Measurements from ENCODE around the gene NDC80. TPM values are rescaled to one million over a fixed set of nuclear protein-coding genes. Genes with fewer than 3 reads are reported as not detected.
"Not testable (repeated sequence)": the region's sequence is repeated elsewhere in the genome, so short reads cannot be mapped to it uniquely, and the experiment has no call there.

NDC80 gene
- total RNA-seq, result 0.55 TPM
- long read RNA-seq, partial matches to known transcripts, result 0 of 1 reads
- long read RNA-seq, other reads (novel, unspliced or antisense), result 0 of 1 reads

DNA sequence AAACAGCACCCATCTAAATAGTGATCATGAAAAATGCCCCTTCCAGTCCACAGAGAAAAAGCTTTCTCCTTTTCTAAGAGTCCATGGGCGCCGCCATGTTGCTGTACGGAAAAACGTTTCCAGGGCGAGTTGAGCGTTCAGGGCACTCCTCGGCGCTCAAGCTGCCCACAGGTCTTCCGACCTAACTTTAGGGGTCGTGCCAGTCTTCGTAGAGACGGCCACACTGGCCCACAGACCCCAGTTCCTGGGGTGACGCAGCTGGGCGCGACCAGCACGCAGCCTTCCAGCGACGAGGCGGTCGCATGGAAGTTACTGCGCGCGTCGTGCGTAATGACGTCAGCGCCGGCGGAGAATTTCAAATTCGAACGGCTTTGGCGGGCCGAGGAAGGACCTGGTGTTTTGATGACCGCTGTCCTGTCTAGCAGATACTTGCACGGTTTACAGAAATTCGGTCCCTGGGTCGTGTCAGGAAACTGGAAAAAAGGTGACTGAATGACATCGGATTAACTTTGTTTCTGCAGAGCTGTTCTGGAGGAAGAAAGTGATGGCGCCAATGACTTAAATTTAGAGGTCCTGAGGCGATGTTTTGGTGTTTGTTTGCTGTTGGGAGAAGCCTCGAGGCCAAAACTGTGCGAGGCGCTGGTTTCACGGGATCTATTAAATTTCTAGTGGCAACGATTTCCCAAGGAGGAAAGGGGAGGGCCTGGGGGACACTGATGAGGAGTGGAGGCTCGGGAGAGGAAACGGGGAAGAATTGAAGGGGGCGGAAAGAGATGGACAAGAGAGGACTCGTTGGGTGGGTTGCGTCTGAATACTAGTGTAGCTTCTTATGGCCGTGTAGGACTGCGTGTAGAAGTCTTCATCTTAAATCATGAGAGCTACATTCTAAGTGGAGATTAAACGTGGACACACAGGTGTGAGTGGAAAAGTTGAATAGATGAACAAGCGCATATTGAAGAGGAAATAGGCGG lies at the start of gene NDC80, which contains the start of gene METTL4:
NDC80 (plus strand) TSS at position 358 of the 971 bp plus-strand sequence. CDS start 1,429 bp downstream, outside the sequence.
METTL4 (minus strand) TSS at position 306 of the 971 bp plus-strand sequence. CDS start 4,289 bp downstream, outside the sequence.
- Histone ChIP-seq H3K36me3 (peaks cover 6% of the 10 kb centered on the region), H3K27me3 (ENCODE audit: low read depth) (no peaks in the 10 kb centered on the region), H3K9me3 (replicated peaks) (no peaks in the 10 kb centered on the region), H3K4me3 (peak within 1 kb of the TSS; percentile 81), H3K4me1 (peaks cover 30% of the 10 kb centered on the region), H3K27ac (replicated peaks) (peak within 1 kb of the TSS; percentile 99)
- peak; percentile 84 for DNase-seq
- intact Hi-C loops (cut with micrococcal nuclease), result no loop called here
- TF ChIP-seq, protein P1, sequence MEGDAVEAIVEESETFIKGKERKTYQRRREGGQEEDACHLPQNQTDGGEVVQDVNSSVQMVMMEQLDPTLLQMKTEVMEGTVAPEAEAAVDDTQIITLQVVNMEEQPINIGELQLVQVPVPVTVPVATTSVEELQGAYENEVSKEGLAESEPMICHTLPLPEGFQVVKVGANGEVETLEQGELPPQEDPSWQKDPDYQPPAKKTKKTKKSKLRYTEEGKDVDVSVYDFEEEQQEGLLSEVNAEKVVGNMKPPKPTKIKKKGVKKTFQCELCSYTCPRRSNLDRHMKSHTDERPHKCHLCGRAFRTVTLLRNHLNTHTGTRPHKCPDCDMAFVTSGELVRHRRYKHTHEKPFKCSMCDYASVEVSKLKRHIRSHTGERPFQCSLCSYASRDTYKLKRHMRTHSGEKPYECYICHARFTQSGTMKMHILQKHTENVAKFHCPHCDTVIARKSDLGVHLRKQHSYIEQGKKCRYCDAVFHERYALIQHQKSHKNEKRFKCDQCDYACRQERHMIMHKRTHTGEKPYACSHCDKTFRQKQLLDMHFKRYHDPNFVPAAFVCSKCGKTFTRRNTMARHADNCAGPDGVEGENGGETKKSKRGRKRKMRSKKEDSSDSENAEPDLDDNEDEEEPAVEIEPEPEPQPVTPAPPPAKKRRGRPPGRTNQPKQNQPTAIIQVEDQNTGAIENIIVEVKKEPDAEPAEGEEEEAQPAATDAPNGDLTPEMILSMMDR (IDR thresholded peaks at IDR 0.05; ENCODE audit: borderline replicate concordance), result no peak

DNA sequence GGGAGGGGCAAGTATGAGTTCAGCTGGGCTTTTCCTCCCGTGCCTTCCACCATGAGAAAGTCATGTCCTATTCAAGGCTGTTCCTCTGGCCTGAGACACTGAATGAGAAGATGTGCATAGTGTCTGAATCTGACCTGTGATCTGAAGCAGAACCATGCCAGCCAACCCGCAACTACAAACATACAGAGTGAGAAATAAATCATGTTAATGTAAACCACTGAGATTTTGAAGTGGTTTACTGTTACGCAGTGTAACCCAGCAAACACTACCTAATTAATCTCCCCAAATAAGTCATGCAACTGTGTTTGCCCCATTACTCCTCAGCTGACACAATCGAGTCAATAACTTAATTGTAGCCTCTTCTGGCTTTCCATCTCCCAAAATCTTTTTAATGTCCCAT lies 49.2 kb upstream of the NDC80 start:
- intact Hi-C loops (cut with micrococcal nuclease), result no loop called here

DNA sequence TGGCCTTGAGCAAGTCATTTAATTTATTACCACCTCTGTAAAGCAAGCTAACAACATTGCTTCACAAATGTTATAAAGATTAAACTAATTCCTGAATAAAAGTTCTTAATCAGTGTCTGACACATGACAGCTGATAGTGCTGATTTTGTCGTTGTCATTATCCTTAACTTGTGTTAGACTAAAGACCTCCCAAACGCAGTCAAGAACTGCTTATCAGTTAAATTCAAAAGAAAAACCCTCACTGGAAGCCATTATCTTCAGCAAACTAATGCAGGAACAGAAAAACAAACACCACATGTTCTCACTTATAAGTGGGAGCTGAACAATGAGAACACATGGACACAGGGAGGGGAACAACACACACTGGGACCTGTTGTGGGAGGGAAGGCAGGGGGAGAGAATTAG lies 46.6 kb upstream of the NDC80 start:
- intact Hi-C loops (cut with micrococcal nuclease), result not testable (repeated sequence)

More for the DNA sequence above, 49.2 kb upstream of the NDC80 start:
- Histone ChIP-seq H3K27me3 (ENCODE audit: low read depth) (no peaks in the 10 kb centered on the region), H3K4me1 (peaks cover 7% of the 10 kb centered on the region), H3K9me3 (replicated peaks) (no peaks in the 10 kb centered on the region), H3K27ac (replicated peaks) (no peak overlapping the region), H3K4me3 (no peak overlapping the region), H3K36me3 (no peaks in the 10 kb centered on the region)
- no peak for DNase-seq
- TF ChIP-seq, protein P1 (IDR thresholded peaks at IDR 0.05; ENCODE audit: borderline replicate concordance), result no peak

DNA sequence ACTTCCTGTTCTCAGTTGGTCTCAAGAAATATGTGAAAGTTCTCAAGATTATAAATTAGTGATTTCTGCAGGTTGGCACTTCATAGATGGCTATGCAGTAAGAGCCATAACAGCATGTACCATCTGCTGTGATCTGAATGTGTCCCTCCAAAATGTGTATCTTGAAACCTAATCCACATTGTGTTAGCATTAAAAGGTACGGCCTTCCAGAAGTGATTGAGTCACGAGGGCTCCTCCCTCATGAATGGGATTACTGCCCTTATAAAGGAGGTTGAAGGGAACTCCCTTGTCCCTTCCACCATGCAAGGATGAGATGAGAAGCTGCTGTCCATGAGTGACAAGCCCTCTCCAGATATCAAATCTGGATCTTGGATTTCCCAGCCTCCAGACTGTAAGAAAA lies 45.0 kb upstream of the NDC80 start:
- TF ChIP-seq, protein P1 (IDR thresholded peaks at IDR 0.05; ENCODE audit: borderline replicate concordance), result no peak
- Histone ChIP-seq H3K36me3 (no peaks in the 10 kb centered on the region), H3K9me3 (replicated peaks) (no peaks in the 10 kb centered on the region), H3K4me3 (no peak overlapping the region), H3K27ac (replicated peaks) (no peak overlapping the region), H3K4me1 (no peaks in the 10 kb centered on the region), H3K27me3 (ENCODE audit: low read depth) (no peaks in the 10 kb centered on the region)
- intact Hi-C loops (cut with micrococcal nuclease), result no loop called here
- no peak for DNase-seq

More for the DNA sequence above, 46.6 kb upstream of the NDC80 start:
- DNase-seq; H3K4me1 ChIP-seq; H3K36me3 ChIP-seq; H3K27ac ChIP-seq (replicated peaks); H3K4me3 ChIP-seq; H3K9me3 ChIP-seq (replicated peaks); H3K27me3 ChIP-seq (ENCODE audit: low read depth): not testable (repeated sequence)

DNA sequence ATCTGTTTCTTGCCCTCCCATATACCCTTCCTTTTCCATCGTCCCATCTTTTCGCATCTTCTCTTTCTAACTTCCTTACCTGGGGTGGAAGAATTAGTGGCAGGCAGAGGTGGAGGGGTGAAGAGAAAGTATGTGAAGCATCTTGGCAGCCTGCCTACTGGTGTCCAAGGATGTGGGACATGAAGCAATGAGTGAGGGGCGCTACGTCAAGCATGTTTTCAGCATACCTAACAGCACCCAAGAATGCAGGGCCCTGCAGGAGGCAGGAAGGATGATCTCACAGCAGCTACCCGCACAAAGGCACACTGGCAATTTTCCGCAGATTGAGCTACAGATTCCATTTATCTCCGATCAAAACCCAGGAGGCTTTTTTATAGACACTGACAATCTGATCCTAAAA lies 42.2 kb upstream of the NDC80 start:
- no peaks in the 10 kb centered on the region for H3K27me3 ChIP-seq (ENCODE audit: low read depth)
- peaks cover 6% of the 10 kb centered on the region for H3K36me3 ChIP-seq
- intact Hi-C loops (cut with micrococcal nuclease), result no loop called here
- H3K4me1 ChIP-seq, result no peaks in the 10 kb centered on the region
- no peak for DNase-seq
- no peak overlapping the region for H3K27ac ChIP-seq (replicated peaks)
- peaks cover 13% of the 10 kb centered on the region for H3K9me3 ChIP-seq (replicated peaks)
- H3K4me3 ChIP-seq, result no peak overlapping the region
- TF ChIP-seq, protein P1 (IDR thresholded peaks at IDR 0.05; ENCODE audit: borderline replicate concordance), result no peak

DNA sequence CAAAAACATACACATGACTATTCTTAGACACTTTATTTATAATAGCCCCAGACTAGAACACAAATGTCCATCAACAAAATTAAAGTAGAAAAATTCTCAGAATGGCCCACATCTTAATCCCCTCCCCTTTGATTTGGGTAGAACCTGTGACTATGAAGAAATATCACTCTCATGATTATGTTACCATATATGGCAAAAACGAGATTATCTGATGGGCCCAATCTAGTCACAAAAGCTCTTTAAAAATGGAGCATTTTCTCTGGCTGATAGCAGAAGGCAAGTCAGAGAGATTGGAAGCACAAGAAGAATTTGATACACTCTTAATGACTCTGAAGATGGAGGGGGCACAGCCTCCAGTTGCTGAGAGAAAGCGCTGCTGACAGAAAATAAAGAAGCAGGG lies 39.6 kb upstream of the NDC80 start:
- Histone ChIP-seq H3K27me3 (ENCODE audit: low read depth) (no peaks in the 10 kb centered on the region), H3K4me3 (no peak overlapping the region), H3K27ac (replicated peaks) (no peak overlapping the region), H3K9me3 (replicated peaks) (peaks cover 13% of the 10 kb centered on the region), H3K4me1 (no peaks in the 10 kb centered on the region), H3K36me3 (peaks cover 6% of the 10 kb centered on the region)
- intact Hi-C loops (cut with micrococcal nuclease), result no loop called here
- no peak for DNase-seq
- TF ChIP-seq, protein P1 (IDR thresholded peaks at IDR 0.05; ENCODE audit: borderline replicate concordance), result no peak
